ENCODE data around the gene ADAMTS17.

DNA sequence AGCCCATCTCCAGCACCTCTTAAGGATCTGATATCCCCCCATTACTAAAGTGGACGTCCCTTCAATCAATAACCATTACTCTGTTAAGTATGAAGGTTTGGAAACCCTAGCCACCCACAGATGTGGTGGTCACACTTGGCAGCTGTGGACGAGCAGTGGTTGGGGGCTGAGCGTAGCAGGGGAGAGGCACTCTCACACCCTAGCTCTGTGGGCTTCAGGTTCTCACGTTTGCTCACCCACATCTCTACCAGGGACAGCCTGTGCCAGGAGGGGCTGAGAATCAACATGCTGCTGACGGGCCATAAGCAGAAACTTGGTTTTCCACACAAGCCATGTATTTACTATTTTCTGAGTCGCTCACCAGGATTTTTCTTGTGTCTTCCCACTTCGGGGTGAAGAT lies 287.2 kb downstream of the ADAMTS17 start:
- no peak for TF ChIP-seq CTCF (IDR thresholded peaks at IDR 0.05)
- TF ChIP-seq, protein P1, sequence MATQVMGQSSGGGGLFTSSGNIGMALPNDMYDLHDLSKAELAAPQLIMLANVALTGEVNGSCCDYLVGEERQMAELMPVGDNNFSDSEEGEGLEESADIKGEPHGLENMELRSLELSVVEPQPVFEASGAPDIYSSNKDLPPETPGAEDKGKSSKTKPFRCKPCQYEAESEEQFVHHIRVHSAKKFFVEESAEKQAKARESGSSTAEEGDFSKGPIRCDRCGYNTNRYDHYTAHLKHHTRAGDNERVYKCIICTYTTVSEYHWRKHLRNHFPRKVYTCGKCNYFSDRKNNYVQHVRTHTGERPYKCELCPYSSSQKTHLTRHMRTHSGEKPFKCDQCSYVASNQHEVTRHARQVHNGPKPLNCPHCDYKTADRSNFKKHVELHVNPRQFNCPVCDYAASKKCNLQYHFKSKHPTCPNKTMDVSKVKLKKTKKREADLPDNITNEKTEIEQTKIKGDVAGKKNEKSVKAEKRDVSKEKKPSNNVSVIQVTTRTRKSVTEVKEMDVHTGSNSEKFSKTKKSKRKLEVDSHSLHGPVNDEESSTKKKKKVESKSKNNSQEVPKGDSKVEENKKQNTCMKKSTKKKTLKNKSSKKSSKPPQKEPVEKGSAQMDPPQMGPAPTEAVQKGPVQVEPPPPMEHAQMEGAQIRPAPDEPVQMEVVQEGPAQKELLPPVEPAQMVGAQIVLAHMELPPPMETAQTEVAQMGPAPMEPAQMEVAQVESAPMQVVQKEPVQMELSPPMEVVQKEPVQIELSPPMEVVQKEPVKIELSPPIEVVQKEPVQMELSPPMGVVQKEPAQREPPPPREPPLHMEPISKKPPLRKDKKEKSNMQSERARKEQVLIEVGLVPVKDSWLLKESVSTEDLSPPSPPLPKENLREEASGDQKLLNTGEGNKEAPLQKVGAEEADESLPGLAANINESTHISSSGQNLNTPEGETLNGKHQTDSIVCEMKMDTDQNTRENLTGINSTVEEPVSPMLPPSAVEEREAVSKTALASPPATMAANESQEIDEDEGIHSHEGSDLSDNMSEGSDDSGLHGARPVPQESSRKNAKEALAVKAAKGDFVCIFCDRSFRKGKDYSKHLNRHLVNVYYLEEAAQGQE (IDR thresholded peaks at IDR 0.05; ENCODE audit: insufficient read depth in 1 of 2, low read depth in 2 of 2, low read length in 1 of 2), result no peak
- no peak for TF ChIP-seq POLR2AphosphoS5 (IDR thresholded peaks at IDR 0.05; ENCODE audit: low read depth, low read length)
- TF ChIP-seq TCF7L2 (IDR thresholded peaks at IDR 0.05; ENCODE audit: low read depth, low read length), result no peak
